IPS-18c (cell line): ENCODE data around the gene DLX6.
"Not testable (repeated sequence)": the region's sequence is repeated elsewhere in the genome, so short reads cannot be mapped to it uniquely, and the experiment has no call there.

Experiments used
- H3K4me3 ChIP-seq: 2 replicates; pipeline ENCODE4 v1.7.0; 2013; ENCODE audit warnings: low read depth, mild to moderate bottlenecking, low read length, moderate library complexity; ENCODE audit not compliant: insufficient read depth
- H3K9me3 ChIP-seq: one replicate; pipeline ENCODE4 v1.6.1; 2013; ENCODE audit warnings: mild to moderate bottlenecking, low read length, moderate library complexity; ENCODE audit not compliant: control insufficient read depth, insufficient read depth

DLX6 gene

GRCh38 chr7:97027427-97028234 is 22.3 kb downstream of the DLX6 start:
- Histone ChIP-seq H3K9me3 (peaks cover 3% of the 10 kb centered on the region), H3K4me3 (peak overlapping the region; percentile 45)

GRCh38 chr7:97034213-97034852 is 29.0 kb downstream of the DLX6 start:
- not testable (repeated sequence) for H3K9me3 ChIP-seq, H3K4me3 ChIP-seq

GRCh38 chr7:97039374-97040065 is 34.2 kb downstream of the DLX6 start:
- Histone ChIP-seq H3K9me3 (no peaks in the 10 kb centered on the region), H3K4me3 (no peak overlapping the region)

GRCh38 chr7:97043281-97043680 is 37.9 kb downstream of the DLX6 start:
- H3K4me3 ChIP-seq = no peak overlapping the region
- no peaks in the 10 kb centered on the region for H3K9me3 ChIP-seq
